H9 (cell line): ENCODE results near the gene NDUFV1. TPM values are rescaled to one million over a fixed set of nuclear protein-coding genes. Genes with fewer than 3 reads are reported as not detected.

Experiments
- DNase-seq: peaks from one replicate; pipeline ENCODE4 v3.0.0-alpha.2; 2017
- H2AFZ ChIP-seq: one replicate; pipeline ENCODE4 v1.6.1; 2013; ENCODE audit warnings: mild to moderate bottlenecking, low read length, control low read depth, moderate library complexity
- H2AK5ac ChIP-seq: 2 replicates; pipeline ENCODE4 v1.6.1; 2013; ENCODE audit warnings: low read length, control low read depth, mixed read lengths; ENCODE audit not compliant: insufficient read length
- H2BK120ac ChIP-seq: one replicate; pipeline ENCODE4 v1.6.1; 2013; ENCODE audit warnings: low read depth, mild to moderate bottlenecking, low read length, control low read depth, inconsistent platforms; ENCODE audit not compliant: poor library complexity, severe bottlenecking
- H2BK12ac ChIP-seq: 2 replicates; pipeline ENCODE4 v1.6.1; 2013; ENCODE audit warnings: low read length, control low read depth, mixed read lengths, low read depth; ENCODE audit not compliant: insufficient read length
- H2BK15ac ChIP-seq: 2 replicates; pipeline ENCODE4 v1.6.1; 2013; ENCODE audit warnings: low read depth, low read length, control low read depth
- H2BK20ac ChIP-seq: one replicate; pipeline ENCODE4 v1.6.1; 2013; ENCODE audit warnings: low read depth, mild to moderate bottlenecking, low read length, control low read depth, inconsistent platforms; ENCODE audit not compliant: poor library complexity, severe bottlenecking
- H2BK5ac ChIP-seq: 2 replicates; pipeline ENCODE4 v1.6.1; 2013; ENCODE audit warnings: low read length, control low read depth, mixed read lengths; ENCODE audit not compliant: insufficient read length
- H3K14ac ChIP-seq: 2 replicates; pipeline ENCODE4 v1.6.1; 2013; ENCODE audit warnings: low read length, control low read depth; ENCODE audit not compliant: insufficient read depth
- H3K18ac ChIP-seq: 2 replicates; pipeline ENCODE4 v1.6.1; 2013; ENCODE audit warnings: low read depth, mild to moderate bottlenecking, mixed read lengths, low read length, control low read depth; ENCODE audit not compliant: insufficient read length
- H3K23ac ChIP-seq: 2 replicates; pipeline ENCODE4 v1.6.1; 2013; ENCODE audit warnings: low read length, control low read depth, mixed read lengths, low read depth; ENCODE audit not compliant: insufficient read length
- H3K23me2 ChIP-seq: 2 replicates; pipeline ENCODE4 v1.6.1; 2013; ENCODE audit warnings: low read depth, mild to moderate bottlenecking, mixed read lengths, low read length, control low read depth; ENCODE audit not compliant: insufficient read length, poor library complexity, severe bottlenecking
- H3K27ac ChIP-seq: 2 replicates; pipeline ENCODE4 v1.5.1; 2013; ENCODE audit warnings: low read length, control low read depth, mixed read lengths, low read depth; ENCODE audit not compliant: insufficient read length
- H3K27me3 ChIP-seq: 2 replicates; pipeline ENCODE4 v1.6.1; 2013; ENCODE audit warnings: low read length, control low read depth, inconsistent platforms; ENCODE audit not compliant: insufficient read depth
- H3K4ac ChIP-seq: 2 replicates; pipeline ENCODE4 v1.6.1; 2013; ENCODE audit warnings: low read depth, mild to moderate bottlenecking, control low read depth, inconsistent platforms, low read length, moderate library complexity
- H3K4me1 ChIP-seq: 2 replicates; pipeline ENCODE4 v1.6.1; 2013; ENCODE audit warnings: low read length, control low read depth, inconsistent platforms; ENCODE audit not compliant: insufficient read depth
- H3K4me2 ChIP-seq: 2 replicates; pipeline ENCODE4 v1.6.1; 2013; ENCODE audit warnings: low read length, control low read depth, mixed read lengths; ENCODE audit not compliant: insufficient read length, insufficient read depth
- H3K56ac ChIP-seq: 2 replicates; pipeline ENCODE4 v1.6.1; 2013; ENCODE audit warnings: low read depth, mild to moderate bottlenecking, mixed read lengths, low read length, control low read depth; ENCODE audit not compliant: insufficient read length
- H3K79me1 ChIP-seq: 2 replicates; pipeline ENCODE4 v1.6.1; 2013; ENCODE audit warnings: low read depth, mild to moderate bottlenecking, moderate library complexity, low read length, control low read depth, inconsistent platforms; ENCODE audit not compliant: insufficient read depth, poor library complexity, severe bottlenecking
- H3K79me2 ChIP-seq: 2 replicates; pipeline ENCODE4 v1.6.1; 2013; ENCODE audit warnings: low read length, control low read depth, inconsistent platforms; ENCODE audit not compliant: insufficient read depth
- H3K9ac ChIP-seq: 2 replicates; pipeline ENCODE4 v1.6.1; 2013; ENCODE audit warnings: low read length, control low read depth, mixed read lengths; ENCODE audit not compliant: insufficient read length; ENCODE audit errors: extremely low read depth
- H3K9me3 ChIP-seq: one replicate; pipeline ENCODE4 v1.6.1; 2013; ENCODE audit warnings: low read depth, low read length, inconsistent platforms; ENCODE audit not compliant: control insufficient read depth
- H3T11ph ChIP-seq: one replicate; pipeline ENCODE4 v1.6.1; 2013; ENCODE audit warnings: mild to moderate bottlenecking, low read length, control low read depth, inconsistent platforms
- H4K20me1 ChIP-seq: one replicate; pipeline ENCODE4 v1.6.1; 2013; ENCODE audit not compliant: control insufficient read depth, insufficient read length, insufficient read depth
- H4K5ac ChIP-seq: 2 replicates; pipeline ENCODE4 v1.6.1; 2013; ENCODE audit warnings: low read depth, mild to moderate bottlenecking, mixed read lengths, low read length, control low read depth; ENCODE audit not compliant: insufficient read length
- H4K8ac ChIP-seq: replicated peaks from 2 replicates; pipeline ENCODE4 v1.6.1; 2013; ENCODE audit warnings: low read length, control low read depth, mixed read lengths, low read depth; ENCODE audit not compliant: insufficient read length
- H4K91ac ChIP-seq: 2 replicates; pipeline ENCODE4 v1.6.1; 2013; ENCODE audit warnings: low read depth, mild to moderate bottlenecking, moderate library complexity, mixed read lengths, low read length, control low read depth; ENCODE audit not compliant: insufficient read length
- H3K27ac Mint-ChIP-seq, 3 experiments: 2 replicates in 2 of 3; 3 replicates in 1 of 3; pipeline ENCODE4 v1.8.0; 2020 to 2021; ENCODE audit warnings: mixed read lengths in 3 of 3, mild to moderate bottlenecking in 1 of 3, moderate library complexity in 1 of 3
- H3K27me3 Mint-ChIP-seq: 2 replicates; pipeline ENCODE4 v1.8.0; 2021; ENCODE audit warnings: low read depth, mild to moderate bottlenecking, moderate library complexity, mixed read lengths
- H3K36me3 Mint-ChIP-seq, 3 experiments: 2 replicates in 2 of 3; 3 replicates in 1 of 3; pipeline ENCODE4 v1.8.0; 2020 to 2021; ENCODE audit warnings: low read depth in 3 of 3, mixed read lengths in 3 of 3; ENCODE audit not compliant: insufficient read depth in 1 of 3
- H3K4me1 Mint-ChIP-seq, 2 experiments: 2 replicates each; pipeline ENCODE4 v1.8.0; 2020; ENCODE audit warnings: mixed read lengths in 2 of 2
- H3K4me3 Mint-ChIP-seq, 2 experiments: 2 replicates in 1 of 2; 3 replicates in 1 of 2; pipeline ENCODE4 v1.8.0; 2020 to 2021; ENCODE audit warnings: mild to moderate bottlenecking in 2 of 2, mixed read lengths in 2 of 2, moderate library complexity in 1 of 2
- H3K9me3 Mint-ChIP-seq, 2 experiments: 2 replicates in 1 of 2; 3 replicates in 1 of 2; pipeline ENCODE4 v1.8.0; 2020; ENCODE audit warnings: mild to moderate bottlenecking in 2 of 2, mixed read lengths in 2 of 2, moderate library complexity in 1 of 2
- CTCF ChIP-seq: fragments of 200-600 bp; sonication (generic); conservative IDR thresholded peaks from 3 replicates; pipeline ENCODE4 v1.8.0; 2021; ENCODE audit warnings: antibody characterized with exemption, mild to moderate bottlenecking
- WGBS: extraction: QIAGEN DNeasy Blood & Tissue Kit; methylation state at CpG from one replicate; pipeline ENCODE4 v1.1.7; 2013; ENCODE audit warnings: missing lambda C conversion rate, low lambda C conversion rate, mixed read lengths; ENCODE audit not compliant: insufficient read length; ENCODE audit errors: extremely low coverage; 5-methylcytosine and 5-hydroxymethylcytosine counted together
- total RNA-seq: library from RNA; stranded (reverse); gene quantifications from 2 replicates; pipeline ENCODE4 v1.2.1, GENCODE V29; 2021

The NDUFV1 gene
- total RNA-seq, 1 experiment from 2014 or later, result 154 TPM

- no peaks in the 10 kb centered on the region for H3K79me2 ChIP-seq
- no peak overlapping the region for H2BK5ac ChIP-seq
- H3K18ac ChIP-seq, result no peak overlapping the region
- no peak overlapping the region for H3K56ac ChIP-seq
- H3K27ac ChIP-seq, result no peak overlapping the region
- Mint-ChIP-seq H3K9me3 (peaks cover 0 to 6% of the 10 kb centered on the region in 2 experiments; a peak in 2 of 5 replicates), H3K4me3 (peak overlapping the region in 1 of 2 experiments; percentile 64; a peak in 3 of 5 replicates), H3K27me3 (peaks cover 40% of the 10 kb centered on the region), H3K27ac (no peak overlapping the region), H3K4me1 (peaks cover 38 to 52% of the 10 kb centered on the region in 2 experiments), H3K36me3 (peaks cover 9 to 14% (median 14%) of the 10 kb centered on the region in 3 experiments)
- no peak overlapping the region for H2BK20ac ChIP-seq
- peak overlapping the region; percentile 20 for H3K4me2 ChIP-seq
- peaks cover 7% of the 10 kb centered on the region; the same call in 1 of the 2 replicates for H3K4me1 ChIP-seq
- H2BK15ac ChIP-seq, result no peak overlapping the region
- peak; percentile 34 for DNase-seq
- TF ChIP-seq CTCF, result no peak
- peaks cover 2% of the 10 kb centered on the region for H3K23me2 ChIP-seq
- no peak overlapping the region for H4K5ac ChIP-seq
- no peak overlapping the region for H2BK120ac ChIP-seq
- no peak overlapping the region for H3K4ac ChIP-seq
- H3K9me3 ChIP-seq, result no peaks in the 10 kb centered on the region
- no peak overlapping the region for H2AK5ac ChIP-seq
- no CpG with 5 or more reads among the region's 11 CpGs for WGBS
- H3K9ac ChIP-seq, result no peak overlapping the region
- H3K23ac ChIP-seq, result no peak overlapping the region
- no peak overlapping the region for H4K8ac ChIP-seq
- no peak overlapping the region for H2AFZ ChIP-seq
- H3K79me1 ChIP-seq, result no peaks in the 10 kb centered on the region
- peaks cover 3% of the 10 kb centered on the region; the same call in 1 of the 2 replicates for H3K27me3 ChIP-seq
- no peaks in the 10 kb centered on the region for H4K20me1 ChIP-seq
- no peak overlapping the region for H4K91ac ChIP-seq
- H2BK12ac ChIP-seq, result no peak overlapping the region
- H3K14ac ChIP-seq, result no peak overlapping the region
- no peak overlapping the region for H3T11ph ChIP-seq
Observed at GRCh38 chr11:67616431-67617242, 9.9 kb downstream of the NDUFV1 start.
